Psoas muscle (tissue), 8 donors: ENCODE measurements around the gene SIGLEC6. TPM values are rescaled to one million over a fixed set of nuclear protein-coding genes. Genes with fewer than 3 reads are reported as not detected.

Source experiments
- ATAC-seq, 4 donors: fragments of 200-7000 bp; cut with Tn5 transposase; one replicate each; pipeline ENCODE4 v1.9.1; 2020; ENCODE audit warnings: moderate library complexity in 3 of 4, mild to moderate bottlenecking in 2 of 4
- DNase-seq, 2 donors: peaks; one replicate each; pipeline ENCODE4 v3.0.0-alpha.2; 2020
- H3K27ac ChIP-seq: fragments of 200-600 bp; one replicate; pipeline ENCODE4 v1.8.0; 2022
- H3K27me3 ChIP-seq, 3 donors: fragments of 200-600 bp in 1 of 3; one replicate each; pipeline versions ENCODE4 v1.6.1 to v1.8.0; 2013 to 2022; ENCODE audit warnings: low read length in 2 of 3, mild to moderate bottlenecking in 2 of 3, moderate library complexity in 1 of 3; ENCODE audit not compliant: insufficient read depth in 3 of 3
- H3K36me3 ChIP-seq, 2 donors: fragments of 200-600 bp in 1 of 2; one replicate each; pipeline versions ENCODE4 v1.6.1 to v1.8.0; 2013 to 2022; ENCODE audit warnings: low read depth in 1 of 2, mild to moderate bottlenecking in 1 of 2, moderate library complexity in 1 of 2; ENCODE audit not compliant: insufficient read depth in 1 of 2
- H3K4me1 ChIP-seq: fragments of 200-600 bp; one replicate; pipeline ENCODE4 v1.8.0; 2022
- H3K4me3 ChIP-seq: fragments of 200-600 bp; one replicate; pipeline ENCODE4 v1.8.0; 2022; ENCODE audit warnings: mild to moderate bottlenecking
- H3K9me3 ChIP-seq: fragments of 200-600 bp; one replicate; pipeline ENCODE4 v1.8.0; 2022
- WGBS, 3 donors: extraction: QIAGEN DNeasy Blood & Tissue Kit; methylation state at CpG; one replicate each; pipeline versions ENCODE4 v1.1.6 to v1.1.7; 2013; 5-methylcytosine and 5-hydroxymethylcytosine counted together
- intact Hi-C, 2 donors: fragments of 100-400 bp; cut with DNase I; formaldehyde crosslinking; loops; one replicate each; pipeline versions ENCODE4 v1.11.0 to v1.14.2; 2022
- polyA plus RNA-seq, 3 donors: library from polyadenylated mRNA; stranded (reverse); fragments of 200-250 nt; gene quantifications; one replicate each; pipeline ENCODE4 v1.2.3, GENCODE V29; 2013
- total RNA-seq, 4 donors: library from RNA; stranded (reverse); fragmentation: NEBNext Ultra II Directional in 2 of 4; extraction: Animal tissue kit (Norgen Biotek cat#: 25700) in 2 of 4; gene quantifications; one replicate each; pipeline versions ENCODE4 v1.2.1 to v1.2.4, GENCODE V29; 2021 to 2023
- TF ChIP-seq, protein P1 (sequence below): fragments of 200-600 bp; IDR thresholded peaks from one replicate; pipeline ENCODE4 v1.8.0; 2022; ENCODE audit warnings: antibody characterized with exemption
- donor health status: healthy with polysubstance abuse.
- donor health status: DM: no; HTN: no; CAD: no; lungs with moderate emphysema.
- donor health status: Bipolar disorder and iron deficiency.
- donor health status: healthy.
- donor health status: DM: yes; HTN: yes; CAD: no.
- donor health status: DM: no; HTN: no; CAD: no.
- donor health status: DM: no; HTN: no; CAD: no.
- donor health status: DM: yes; HTN: yes; CAD: no.

Gene SIGLEC6
- total and polyA plus RNA-seq, 7 donors, result 0.03 to 0.40 (median 0.22) TPM; not detected in 2

GRCh38 chr19:51572410-51572809, 40.9 kb upstream of the SIGLEC6 start:
- intact Hi-C loops, result loop anchor here (2.0 to 5.0 kb wide), 3 partner anchors 20 to 235 kb away; no protein-coding TSS in a partner anchor
- TF ChIP-seq, protein P1, sequence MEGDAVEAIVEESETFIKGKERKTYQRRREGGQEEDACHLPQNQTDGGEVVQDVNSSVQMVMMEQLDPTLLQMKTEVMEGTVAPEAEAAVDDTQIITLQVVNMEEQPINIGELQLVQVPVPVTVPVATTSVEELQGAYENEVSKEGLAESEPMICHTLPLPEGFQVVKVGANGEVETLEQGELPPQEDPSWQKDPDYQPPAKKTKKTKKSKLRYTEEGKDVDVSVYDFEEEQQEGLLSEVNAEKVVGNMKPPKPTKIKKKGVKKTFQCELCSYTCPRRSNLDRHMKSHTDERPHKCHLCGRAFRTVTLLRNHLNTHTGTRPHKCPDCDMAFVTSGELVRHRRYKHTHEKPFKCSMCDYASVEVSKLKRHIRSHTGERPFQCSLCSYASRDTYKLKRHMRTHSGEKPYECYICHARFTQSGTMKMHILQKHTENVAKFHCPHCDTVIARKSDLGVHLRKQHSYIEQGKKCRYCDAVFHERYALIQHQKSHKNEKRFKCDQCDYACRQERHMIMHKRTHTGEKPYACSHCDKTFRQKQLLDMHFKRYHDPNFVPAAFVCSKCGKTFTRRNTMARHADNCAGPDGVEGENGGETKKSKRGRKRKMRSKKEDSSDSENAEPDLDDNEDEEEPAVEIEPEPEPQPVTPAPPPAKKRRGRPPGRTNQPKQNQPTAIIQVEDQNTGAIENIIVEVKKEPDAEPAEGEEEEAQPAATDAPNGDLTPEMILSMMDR, result no peak
- 70 to 74% (median 72%) methylated on average over 3 of the region's 3 CpGs for WGBS, 3 donors
- ATAC-seq (no peak), DNase-seq (no peak)
- peaks cover 11% of the 10 kb centered on the region for H3K4me1 ChIP-seq
- no peaks in the 10 kb centered on the region for H3K9me3 ChIP-seq
- peak overlapping the region; percentile 81 for H3K4me3 ChIP-seq
- H3K27me3 ChIP-seq, result peaks cover 0 to 9% (median 0%) of the 10 kb centered on the region in 3 donors
- peaks cover 2 to 33% of the 10 kb centered on the region in 2 donors for H3K36me3 ChIP-seq
- no peak overlapping the region for H3K27ac ChIP-seq

GRCh38 chr19:51571599-51571998, 40.1 kb upstream of the SIGLEC6 start:
- intact Hi-C loops, result loop anchor here in 1 of 2 donors (5.0 kb wide), 1 partner anchor 234 kb away; no protein-coding TSS in a partner anchor
- WGBS, 3 donors, result 3 to 7% (median 7%) methylated on average over 8 of the region's 8 CpGs

GRCh38 chr19:51570962-51571575, 39.6 kb upstream of the SIGLEC6 start, which contains the start of gene ZNF175:
ZNF175 (plus strand) TSS chr19:51571283; CDS start chr19:51573330, 2,047 bp downstream.
- intact Hi-C loops, result loop anchor here in 1 of 2 donors (5.0 kb wide), 1 partner anchor 234 kb away; no protein-coding TSS in a partner anchor
- peak; percentile 99 to 100 (median 99) for ATAC-seq
- H3K27me3 ChIP-seq, result peaks cover 0 to 13% (median 0%) of the 10 kb centered on the region in 3 donors
- H3K9me3 ChIP-seq, result no peaks in the 10 kb centered on the region
- 0% methylated on average over 30 of the region's 30 CpGs for WGBS, 3 donors
- H3K4me1 ChIP-seq, result peaks cover 11% of the 10 kb centered on the region
- DNase-seq, result peak; percentile 96 to 97
- H3K4me3 ChIP-seq, result peak within 1 kb of the TSS; percentile 81
- TF ChIP-seq, protein P1, result no peak
- H3K27ac ChIP-seq, result peak within 1 kb of the TSS; percentile 72
- H3K36me3 ChIP-seq, result peaks cover 0 to 26% of the 10 kb centered on the region in 2 donors

More at GRCh38 chr19:51571599-51571998, 40.1 kb upstream of the SIGLEC6 start:
- Histone ChIP-seq H3K4me3 (peak overlapping the region; percentile 81), H3K4me1 (peaks cover 11% of the 10 kb centered on the region), H3K27ac (peak overlapping the region; percentile 72), H3K9me3 (no peaks in the 10 kb centered on the region), H3K36me3 (peaks cover 0 to 30% of the 10 kb centered on the region in 2 donors), H3K27me3 (peaks cover 0 to 13% (median 0%) of the 10 kb centered on the region in 3 donors)
- TF ChIP-seq, protein P1, result no peak
- ATAC-seq (peak in 1 of 4 donors; percentile 23), DNase-seq (no peak)

DNA sequence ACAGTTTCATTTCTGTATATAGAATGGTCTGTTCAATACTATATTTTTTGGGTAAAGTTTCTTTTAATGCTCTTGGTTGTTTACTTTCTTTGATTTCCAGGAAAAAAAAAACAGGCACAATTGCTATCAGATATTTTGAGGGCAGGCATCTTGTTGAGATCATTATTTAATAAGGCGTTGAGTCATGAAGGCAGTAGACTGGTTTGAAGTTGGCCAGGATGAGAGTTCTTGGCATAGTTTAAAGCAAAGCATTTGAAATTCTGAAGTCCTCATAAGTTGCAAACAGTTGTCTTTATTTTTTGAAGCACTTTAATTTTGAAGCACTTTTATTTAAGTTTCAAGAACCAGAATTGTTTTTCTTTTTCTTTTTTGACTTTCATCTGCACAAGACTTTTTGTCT, 37.0 kb upstream of the SIGLEC6 start:
- Histone ChIP-seq H3K36me3 (peaks cover 0 to 7% of the 10 kb centered on the region in 2 donors), H3K9me3 (no peaks in the 10 kb centered on the region), H3K27ac (no peak overlapping the region), H3K4me3 (no peak overlapping the region), H3K4me1 (peaks cover 11% of the 10 kb centered on the region), H3K27me3 (peaks cover 0 to 18% (median 11%) of the 10 kb centered on the region in 3 donors)
- TF ChIP-seq, protein P1, result no peak
- ATAC-seq (no peak), DNase-seq (no peak)
- intact Hi-C loops, result no loop called here
- 79 to 84% (median 83%) methylated on average over 1 of the region's 1 CpG for WGBS, 3 donors
